PC-3 (cell line): Measurements from ENCODE around the gene EFNA5. TPM values are rescaled to one million over a fixed set of nuclear protein-coding genes. Genes with fewer than 3 reads are reported as not detected.

ENCODE experiments used
- ATAC-seq: fragments of 200-7000 bp; cut with Tn5 transposase; 2 replicates; pipeline ENCODE4 v1.9.1; 2020; ENCODE audit warnings: mild to moderate bottlenecking, moderate library complexity
- BruUV-seq: library from RNA; stranded (reverse); fragments of 400-500 nt; replicated peaks from 2 replicates; lab custom pipeline; 2021; lab: Mats Ljungman, UMichigan
- CTCF ChIA-PET: fragments of 300-600 bp; sonication (Branson Sonifier 250); formaldehyde crosslinking; loops from one replicate; lab custom pipeline; 2022; ENCODE audit warnings: antibody characterized with exemption; lab: Charles Lee
- POLR2A ChIA-PET: fragments of 300-600 bp; sonication (Branson Sonifier 250); formaldehyde crosslinking; loops from one replicate; lab custom pipeline; 2022; ENCODE audit warnings: antibody characterized with exemption; ENCODE audit not compliant: unreplicated experiment; lab: Charles Lee
- DNase-seq: peaks from one replicate; pipeline ENCODE4 v3.0.0-alpha.2; 2015
- H2AFZ ChIP-seq: fragments of 300-600 bp; sonication (generic); 2 replicates; pipeline ENCODE4 v1.6.0; 2016; ENCODE audit warnings: antibody characterized with exemption, low read length
- H3F3A ChIP-seq: fragments of 300-600 bp; sonication (generic); one replicate; pipeline ENCODE4 v1.6.0; 2017; ENCODE audit warnings: antibody characterized with exemption, low read length, control low read depth, mild to moderate bottlenecking; ENCODE audit not compliant: unreplicated experiment
- H3K27ac ChIP-seq: fragments of 300-600 bp; sonication (generic); 2 replicates; pipeline ENCODE4 v1.5.1; 2016; ENCODE audit warnings: mild to moderate bottlenecking, low read length
- H3K27me3 ChIP-seq: fragments of 300-600 bp; sonication (generic); 2 replicates; pipeline ENCODE4 v1.6.1; 2016; ENCODE audit warnings: low read length, mixed read lengths
- H3K36me3 ChIP-seq: fragments of 300-600 bp; sonication (generic); 2 replicates; pipeline ENCODE4 v1.6.1; 2016; ENCODE audit warnings: low read depth, mixed run types, low read length, mixed read lengths
- H3K4me1 ChIP-seq: fragments of 300-600 bp; sonication (generic); 2 replicates; pipeline ENCODE4 v1.5.1; 2016; ENCODE audit warnings: low read length; ENCODE audit not compliant: insufficient read depth
- H3K4me2 ChIP-seq: fragments of 300-600 bp; sonication (generic); 2 replicates; pipeline ENCODE4 v1.6.0; 2016; ENCODE audit warnings: low read length
- H3K4me3 ChIP-seq: fragments of 300-600 bp; sonication (generic); 2 replicates; pipeline ENCODE4 v1.5.1; 2016; ENCODE audit warnings: mild to moderate bottlenecking, low read length, mixed read lengths
- H3K79me2 ChIP-seq: fragments of 300-600 bp; sonication (generic); 2 replicates; pipeline ENCODE4 v1.6.1; 2017; ENCODE audit warnings: low read length, mixed read lengths
- H3K9ac ChIP-seq: fragments of 300-600 bp; sonication (generic); 2 replicates; pipeline ENCODE4 v1.6.0; 2016; ENCODE audit warnings: mild to moderate bottlenecking, low read length
- H3K9me2 ChIP-seq: fragments of 300-600 bp; sonication (generic); replicated peaks from 2 replicates; pipeline ENCODE4 v1.6.1; 2016; ENCODE audit warnings: mixed run types, low read length, mixed read lengths
- H3K9me3 ChIP-seq: fragments of 300-600 bp; sonication (generic); 2 replicates; pipeline ENCODE4 v1.6.1; 2016; ENCODE audit warnings: low read length, mixed read lengths
- H4K20me1 ChIP-seq: fragments of 300-600 bp; sonication (generic); 2 replicates; pipeline ENCODE4 v1.6.1; 2016; ENCODE audit warnings: low read length, mixed read lengths
- EZH2 ChIP-seq: fragments of 300-600 bp; sonication (generic); IDR thresholded peaks from one replicate; pipeline ENCODE4 v1.6.1; 2017; ENCODE audit warnings: antibody characterized with exemption, mild to moderate bottlenecking, low read length; ENCODE audit not compliant: unreplicated experiment
- EZH2phosphoT487 ChIP-seq: fragments of 300-600 bp; sonication (generic); IDR thresholded peaks from 2 replicates; pipeline ENCODE4 v1.6.1; 2018; ENCODE audit warnings: mild to moderate bottlenecking, antibody characterized with exemption, low read length, borderline replicate concordance
- intact Hi-C: fragments of 100-400 bp; cut with micrococcal nuclease; formaldehyde crosslinking; loops from 2 replicates; pipeline ENCODE4 v1.9.0; 2023
- total RNA-seq: library from RNA; depleted of rRNA; stranded (reverse); fragments of >200 nt; gene quantifications from 2 replicates; pipeline ENCODE4 v1.2.3, GENCODE V29; 2014
- TF ChIP-seq, protein P1 (sequence below): fragments of 300-600 bp; sonication (generic); conservative IDR thresholded peaks from 2 replicates; pipeline ENCODE4 v1.5.1; 2017; ENCODE audit warnings: antibody characterized with exemption, low read depth, mild to moderate bottlenecking, low read length

The EFNA5 gene
- total RNA-seq, 1 experiment from 2014 or later: 5.4 TPM

DNA sequence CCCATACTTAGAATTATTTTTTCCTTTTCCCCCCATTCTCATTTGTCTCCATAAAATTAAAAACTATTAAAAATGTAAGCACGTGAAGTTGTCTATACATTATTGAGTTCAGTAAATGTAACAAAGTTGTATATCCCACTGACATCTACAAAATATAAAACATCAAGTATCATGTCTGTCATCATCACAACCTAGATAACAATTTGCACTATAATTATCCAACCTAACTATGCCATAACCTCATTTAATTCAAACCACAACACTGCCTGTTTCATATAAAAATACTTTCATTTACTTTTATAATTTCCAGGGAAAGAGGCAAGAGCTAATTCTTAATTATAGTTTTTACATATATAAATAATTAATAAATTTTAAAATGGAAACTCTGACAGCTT is 9.1 kb downstream of the EFNA5 start:
- peaks cover 78% of the 10 kb centered on the region for H3K79me2 ChIP-seq
- CTCF ChIA-PET: no interaction called here
- no peak overlapping the region for H2AFZ ChIP-seq
- intact Hi-C loops: no loop called here
- TF ChIP-seq EZH2phosphoT487 (no peak), EZH2 (no peak)
- TF ChIP-seq, protein P1, sequence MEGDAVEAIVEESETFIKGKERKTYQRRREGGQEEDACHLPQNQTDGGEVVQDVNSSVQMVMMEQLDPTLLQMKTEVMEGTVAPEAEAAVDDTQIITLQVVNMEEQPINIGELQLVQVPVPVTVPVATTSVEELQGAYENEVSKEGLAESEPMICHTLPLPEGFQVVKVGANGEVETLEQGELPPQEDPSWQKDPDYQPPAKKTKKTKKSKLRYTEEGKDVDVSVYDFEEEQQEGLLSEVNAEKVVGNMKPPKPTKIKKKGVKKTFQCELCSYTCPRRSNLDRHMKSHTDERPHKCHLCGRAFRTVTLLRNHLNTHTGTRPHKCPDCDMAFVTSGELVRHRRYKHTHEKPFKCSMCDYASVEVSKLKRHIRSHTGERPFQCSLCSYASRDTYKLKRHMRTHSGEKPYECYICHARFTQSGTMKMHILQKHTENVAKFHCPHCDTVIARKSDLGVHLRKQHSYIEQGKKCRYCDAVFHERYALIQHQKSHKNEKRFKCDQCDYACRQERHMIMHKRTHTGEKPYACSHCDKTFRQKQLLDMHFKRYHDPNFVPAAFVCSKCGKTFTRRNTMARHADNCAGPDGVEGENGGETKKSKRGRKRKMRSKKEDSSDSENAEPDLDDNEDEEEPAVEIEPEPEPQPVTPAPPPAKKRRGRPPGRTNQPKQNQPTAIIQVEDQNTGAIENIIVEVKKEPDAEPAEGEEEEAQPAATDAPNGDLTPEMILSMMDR: no peak
- no peak overlapping the region for H3K4me2 ChIP-seq
- POLR2A ChIA-PET: no interaction called here
- no peaks in the 10 kb centered on the region for H3K27me3 ChIP-seq
- no peak overlapping the region for H3K4me3 ChIP-seq
- no peaks in the 10 kb centered on the region for H3K9me3 ChIP-seq
- no peak for ATAC-seq
- H3K9ac ChIP-seq: no peak overlapping the region
- no peak for DNase-seq
- no peaks in the 10 kb centered on the region for H3K9me2 ChIP-seq
- no TSS peak for BruUV-seq
- no peak overlapping the region for H3K27ac ChIP-seq
- H4K20me1 ChIP-seq: 0 out of 2 replicates have a peak, but pooled peaks cover 7% of the 10 kb centered on the region
- H3F3A ChIP-seq: no peaks in the 10 kb centered on the region
- H3K4me1 ChIP-seq: no peaks in the 10 kb centered on the region
- no peaks in the 10 kb centered on the region for H3K36me3 ChIP-seq

DNA sequence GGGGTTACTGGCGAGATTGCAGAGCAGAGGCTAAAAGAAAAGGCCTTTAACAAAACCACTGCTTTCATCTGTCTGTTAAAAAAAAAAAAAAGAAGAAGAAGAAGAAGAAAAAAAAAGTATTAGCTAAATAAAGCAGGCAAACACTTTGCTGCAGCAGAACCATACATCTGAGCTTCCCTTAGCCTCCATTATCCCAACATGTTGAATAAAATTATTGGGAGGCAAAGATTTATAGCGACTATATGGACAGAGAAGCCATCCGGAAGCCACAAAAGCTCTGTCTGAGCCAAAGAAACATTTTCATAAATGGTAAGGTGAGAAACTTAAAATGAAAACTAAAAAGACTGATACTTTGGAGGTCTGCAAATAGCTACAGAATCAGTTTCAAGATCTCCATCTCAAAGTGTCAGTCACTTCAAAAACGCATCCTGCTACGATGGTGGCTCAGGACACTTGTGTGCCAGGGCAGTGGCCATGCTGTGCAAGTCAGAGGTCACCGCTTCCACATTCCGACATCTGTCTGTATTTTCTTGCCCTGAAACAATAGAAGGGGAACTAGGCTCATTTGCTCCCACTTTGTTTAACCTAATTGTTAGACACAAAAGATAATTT is 9.6 kb downstream of the EFNA5 start:
- H3K79me2 ChIP-seq: peaks cover 77% of the 10 kb centered on the region

DNA sequence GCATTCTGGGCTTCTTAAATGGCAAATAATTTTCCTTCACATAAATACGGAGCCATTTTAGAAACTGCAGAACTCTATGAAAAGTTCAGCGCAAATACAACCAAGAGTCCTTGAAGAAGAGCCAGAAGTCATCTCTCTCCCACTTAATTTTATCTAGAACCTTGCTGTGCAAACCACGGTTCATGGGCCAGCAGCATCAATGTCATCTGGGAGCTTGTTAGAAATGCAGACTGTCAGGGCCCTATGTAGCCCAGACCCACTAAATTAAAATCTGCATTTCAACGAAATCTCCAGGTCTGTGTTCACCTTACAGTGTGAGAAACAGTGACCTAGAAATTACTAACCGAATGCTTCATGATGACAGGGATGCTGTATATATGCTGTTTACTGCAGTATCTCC is 12.2 kb downstream of the EFNA5 start:
- Histone ChIP-seq H4K20me1 (no peaks in the 10 kb centered on the region), H3K4me2 (no peak overlapping the region)

More for the DNA sequence above, 9.6 kb downstream of the EFNA5 start:
- intact Hi-C loops: no loop called here
- ATAC-seq: no peak
- ChIA-PET POLR2A (no interaction called here), CTCF (no interaction called here)
- H3K9me2 ChIP-seq: no peaks in the 10 kb centered on the region
- H3K36me3 ChIP-seq: no peaks in the 10 kb centered on the region
- TF ChIP-seq, protein P1: no peak
- TF ChIP-seq EZH2 (no peak), EZH2phosphoT487 (no peak)
- H3K27me3 ChIP-seq: no peaks in the 10 kb centered on the region
- H3K4me2 ChIP-seq: no peak overlapping the region
- H4K20me1 ChIP-seq: 0 out of 2 replicates have a peak, but pooled peaks cover 2% of the 10 kb centered on the region
- H3K4me1 ChIP-seq: no peaks in the 10 kb centered on the region
- BruUV-seq: no TSS peak
- H2AFZ ChIP-seq: no peak overlapping the region
- no peak for DNase-seq
- H3K27ac ChIP-seq: no peak overlapping the region
- H3K9me3 ChIP-seq: no peaks in the 10 kb centered on the region
- H3K9ac ChIP-seq: no peak overlapping the region
- H3F3A ChIP-seq: no peaks in the 10 kb centered on the region
- no peak overlapping the region for H3K4me3 ChIP-seq

More for the DNA sequence above, 12.2 kb downstream of the EFNA5 start:
- Histone ChIP-seq H2AFZ (no peak overlapping the region), H3K79me2 (peaks cover 76% of the 10 kb centered on the region), H3K27ac (no peak overlapping the region), H3K9me3 (no peaks in the 10 kb centered on the region), H3K27me3 (no peaks in the 10 kb centered on the region), H3F3A (no peaks in the 10 kb centered on the region), H3K9ac (no peak overlapping the region), H3K4me1 (no peaks in the 10 kb centered on the region), H3K4me3 (no peak overlapping the region), H3K36me3 (no peaks in the 10 kb centered on the region), H3K9me2 (no peaks in the 10 kb centered on the region)
- ATAC-seq: no peak
- CTCF ChIA-PET: no interaction called here
- intact Hi-C loops: no loop called here
- POLR2A ChIA-PET: no interaction called here
- TF ChIP-seq, protein P1: no peak
- TF ChIP-seq EZH2: no peak
- no peak for TF ChIP-seq EZH2phosphoT487
- no TSS peak for BruUV-seq
- DNase-seq: no peak
